GM21447 (cell line): ENCODE data around the gene NEB.
"Not testable (repeated sequence)": the region's sequence is repeated elsewhere in the genome, so short reads cannot be mapped to it uniquely, and the experiment has no call there.

Experiments used
- ATAC-seq: cut with Tn5 transposase; IDR thresholded peaks from one replicate; pipeline ENCODE4 v1.9.1; 2021; ENCODE audit not compliant: unreplicated experiment

Gene NEB

GRCh38 chr2:151562398-151562797 lies 171.9 kb downstream of the NEB start:
- no peak for ATAC-seq

DNA sequence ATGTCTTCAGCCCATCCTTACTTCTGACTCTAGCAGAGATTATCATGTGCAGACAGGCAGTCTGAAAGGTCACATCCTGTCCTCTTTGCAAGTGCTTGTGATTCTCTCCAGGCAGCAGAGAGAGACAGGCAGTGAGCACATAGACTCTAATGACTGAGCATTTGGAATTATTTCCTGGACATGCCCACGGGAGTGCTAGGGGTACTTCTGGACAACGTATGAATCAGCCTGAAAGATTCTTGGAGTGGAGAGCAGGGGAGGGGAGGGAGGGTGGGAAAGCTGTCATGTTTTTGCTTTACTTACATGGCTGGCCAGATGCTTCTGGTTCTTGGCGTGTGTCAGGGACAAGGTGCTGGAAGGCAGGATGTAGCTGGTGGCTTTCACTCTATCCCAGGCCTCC lies 174.0 kb downstream of the NEB start:
- ATAC-seq, result no peak

GRCh38 chr2:151559431-151559830 lies 174.8 kb downstream of the NEB start:
- ATAC-seq, result not testable (repeated sequence)

GRCh38 chr2:151557883-151558282 lies 176.4 kb downstream of the NEB start:
- not testable (repeated sequence) for ATAC-seq

DNA sequence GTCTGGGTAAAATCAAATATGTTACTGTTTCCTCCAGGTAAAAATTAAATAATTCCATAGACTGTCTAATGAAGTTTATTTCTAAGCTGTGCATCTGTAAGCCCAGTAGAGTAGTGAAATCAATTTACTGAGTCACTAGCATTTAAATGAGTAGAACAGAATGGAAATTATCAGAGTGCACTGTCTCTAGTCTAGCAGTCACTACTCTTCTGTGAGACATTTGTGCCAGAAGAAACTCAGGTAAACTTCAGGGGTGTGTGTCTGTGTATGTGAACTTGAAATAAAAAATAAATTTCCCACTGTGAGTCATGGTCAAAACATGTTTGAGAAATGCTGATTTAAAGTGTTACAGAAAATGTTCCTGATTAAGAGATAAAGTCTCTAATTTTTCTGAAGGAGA lies 178.2 kb downstream of the NEB start:
- no peak for ATAC-seq

- no peak for ATAC-seq
These were observed 182.0 kb downstream of the NEB start for GRCh38 chr2:151552287-151552686.

- ATAC-seq, result no peak
These were observed 182.7 kb downstream of the NEB start for GRCh38 chr2:151551556-151551955.

DNA sequence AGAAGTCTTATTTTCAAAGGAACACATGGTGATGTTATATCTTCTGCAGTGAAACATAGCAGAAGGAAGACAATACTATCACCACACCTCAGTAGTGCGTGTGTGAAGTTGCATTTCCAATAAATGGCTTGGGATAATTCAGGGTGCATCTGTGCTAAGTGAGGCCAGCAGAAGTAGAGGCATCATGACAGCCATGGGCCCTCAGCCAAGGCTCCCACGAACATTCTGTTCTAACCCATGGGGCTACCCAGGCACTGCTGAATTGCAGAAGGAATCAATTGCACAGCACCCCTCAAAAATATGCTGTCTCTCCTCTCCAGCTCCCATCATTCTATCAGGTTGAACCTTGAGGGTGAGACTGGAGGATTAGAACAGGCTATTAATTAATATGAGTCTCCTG lies 185.1 kb downstream of the NEB start:
- ATAC-seq, result no peak

GRCh38 chr2:151544449-151544848 lies 189.8 kb downstream of the NEB start:
- no peak for ATAC-seq

DNA sequence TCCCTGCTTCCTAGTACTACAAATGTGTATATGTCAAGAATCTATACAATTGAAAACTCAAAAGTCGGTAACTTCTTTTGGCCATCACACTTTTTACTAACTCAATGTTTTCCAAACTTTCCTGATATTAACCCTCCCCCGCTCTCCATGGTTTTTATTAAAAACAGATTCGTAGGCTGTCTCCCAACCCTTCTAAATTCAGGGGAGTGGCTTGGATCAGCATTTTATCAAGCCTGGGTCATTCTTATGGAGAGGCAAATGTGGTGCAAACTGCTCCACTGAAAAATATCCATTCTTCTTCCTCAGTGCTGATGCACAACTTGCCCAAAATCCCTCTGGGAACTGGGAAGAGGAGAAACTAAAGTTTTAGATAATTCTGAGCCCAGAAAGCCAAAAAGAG lies 190.4 kb downstream of the NEB start:
- no peak for ATAC-seq

GRCh38 chr2:151534001-151534400 lies 200.3 kb downstream of the NEB start:
- ATAC-seq, result no peak

DNA sequence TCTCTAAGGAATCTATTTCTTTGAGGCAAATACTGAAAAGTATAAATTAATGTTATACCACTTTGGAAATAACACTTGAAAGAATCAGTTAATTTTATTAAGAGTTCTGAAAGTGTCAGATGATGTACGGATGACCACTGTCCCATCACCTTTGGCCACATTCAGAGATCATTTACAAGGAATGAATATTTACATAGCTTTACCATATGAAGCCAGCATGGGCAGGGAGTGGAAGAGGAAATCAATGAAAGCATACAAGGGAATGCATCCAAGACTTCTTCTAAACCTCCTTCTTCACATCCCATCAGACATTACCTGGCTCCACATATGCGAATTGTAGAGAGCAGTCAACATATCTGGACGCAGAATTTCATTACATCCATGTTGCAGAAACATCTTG lies 201.1 kb downstream of the NEB start:
- no peak for ATAC-seq

DNA sequence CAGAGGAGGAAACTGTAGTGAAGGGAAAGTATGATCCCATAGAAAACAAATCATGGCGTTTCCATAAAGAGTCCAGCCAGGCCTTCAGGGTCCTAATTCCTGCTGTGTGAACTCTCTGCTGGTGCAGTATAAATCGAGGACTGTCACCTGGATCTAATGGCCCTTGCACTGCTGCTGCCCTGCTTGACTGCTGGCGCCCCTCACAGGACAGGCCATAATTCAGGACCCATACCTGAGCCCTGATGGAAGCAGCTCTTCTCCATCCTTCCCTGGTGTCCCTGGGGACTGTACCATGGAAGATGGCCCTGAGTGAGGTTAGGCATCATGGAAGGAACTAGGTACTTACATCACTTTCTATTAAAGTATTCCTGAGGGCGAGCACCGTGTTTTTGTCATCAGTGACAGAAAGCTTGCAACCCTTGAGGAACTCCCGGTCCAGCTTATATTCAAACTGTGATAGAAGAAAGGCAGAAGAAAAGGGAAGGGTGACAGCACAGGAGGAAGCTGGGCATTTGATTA lies 207.6 kb downstream of the NEB start:
- ATAC-seq, result no peak

DNA sequence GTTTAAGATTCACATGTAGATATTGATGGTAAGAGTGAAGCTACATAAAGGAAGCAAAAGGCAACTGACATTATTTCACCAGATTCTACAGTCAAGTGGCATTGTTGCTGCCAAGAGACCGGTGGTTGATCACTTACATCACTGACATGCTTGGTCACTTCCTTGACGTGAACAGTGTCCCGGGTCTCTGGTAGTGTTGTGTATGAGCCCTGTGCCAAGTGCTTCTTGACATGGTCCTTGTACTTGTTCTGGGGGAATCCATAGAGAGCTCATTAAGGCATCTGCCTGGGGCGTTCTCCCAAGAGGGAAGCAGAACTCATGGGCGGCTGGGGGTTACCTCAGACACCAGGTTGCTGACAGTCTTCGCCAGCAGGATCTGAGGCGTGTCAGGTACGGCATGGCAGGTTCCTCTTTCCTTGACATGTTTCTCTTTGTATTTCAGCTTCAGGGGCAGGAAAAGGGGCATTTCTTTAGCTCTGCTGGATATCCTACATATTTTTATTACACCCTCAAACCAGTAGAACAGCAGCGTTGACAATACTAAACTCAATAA lies 208.4 kb downstream of the NEB start:
- ATAC-seq, result no peak

- no peak for ATAC-seq
These were observed 210.4 kb downstream of the NEB start for GRCh38 chr2:151523850-151524249.

GRCh38 chr2:151522556-151522955 lies 211.7 kb downstream of the NEB start:
- no peak for ATAC-seq

GRCh38 chr2:151520976-151521375 lies 213.3 kb downstream of the NEB start:
- ATAC-seq, result no peak

DNA sequence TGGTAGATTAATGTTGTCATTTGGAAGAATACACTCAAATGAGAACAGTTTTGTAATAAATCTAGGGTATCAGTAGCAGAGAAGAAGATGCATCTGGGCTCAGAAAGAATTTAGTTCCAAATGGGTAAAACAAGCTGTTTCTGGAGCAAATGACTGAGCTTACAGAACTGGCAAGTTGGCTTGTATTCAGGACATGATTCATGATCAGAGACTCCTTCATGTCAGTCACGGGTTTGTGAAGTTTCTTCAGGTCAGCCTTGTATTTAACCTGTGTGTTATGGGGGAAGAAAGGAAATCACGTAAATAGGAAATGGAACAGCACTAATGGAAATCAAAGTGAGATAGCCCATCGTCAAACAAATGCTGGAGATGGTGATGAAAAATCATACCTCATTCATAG lies 215.5 kb downstream of the NEB start:
- no peak for ATAC-seq

DNA sequence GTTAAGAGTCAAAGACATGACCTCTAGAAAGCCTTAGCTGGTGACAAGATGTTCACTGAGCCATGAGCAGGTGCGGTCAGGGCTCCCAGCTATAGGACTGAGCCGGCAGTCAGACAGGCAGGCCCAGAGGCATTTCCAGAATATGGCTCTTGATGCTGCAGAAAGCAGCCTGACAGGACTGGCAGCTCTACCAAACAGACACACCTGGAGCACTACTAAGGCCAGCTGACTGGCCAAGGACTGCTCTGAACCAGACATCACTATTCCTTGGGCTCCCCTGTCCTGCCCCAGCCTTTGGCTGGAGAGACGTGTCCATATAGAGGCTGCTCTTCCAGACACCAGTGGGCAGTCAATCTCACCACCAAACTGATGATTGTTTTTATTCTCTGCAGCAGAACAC lies 225.8 kb downstream of the NEB start:
- ATAC-seq, result no peak

DNA sequence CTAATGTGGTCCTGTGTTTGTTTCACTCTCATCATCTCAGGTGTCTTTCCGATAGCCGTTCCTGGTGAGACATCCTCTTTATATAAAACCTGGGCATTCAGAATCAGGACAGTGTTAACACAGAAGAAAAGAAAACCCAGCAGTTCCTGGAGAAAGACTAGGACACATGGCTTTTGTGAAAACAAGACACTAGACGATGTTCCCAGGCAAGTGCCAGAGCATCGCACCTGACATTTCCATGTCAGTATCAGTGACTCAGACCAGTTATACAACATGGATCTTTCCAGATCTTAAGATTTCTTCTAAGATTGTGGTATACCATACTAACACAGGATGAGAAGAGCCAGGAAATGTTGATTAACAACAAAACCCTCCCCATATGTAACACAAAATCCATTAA lies 228.1 kb downstream of the NEB start:
- no peak for ATAC-seq

GRCh38 chr2:151498178-151498577 lies 236.1 kb downstream of the NEB start:
- ATAC-seq, result no peak

DNA sequence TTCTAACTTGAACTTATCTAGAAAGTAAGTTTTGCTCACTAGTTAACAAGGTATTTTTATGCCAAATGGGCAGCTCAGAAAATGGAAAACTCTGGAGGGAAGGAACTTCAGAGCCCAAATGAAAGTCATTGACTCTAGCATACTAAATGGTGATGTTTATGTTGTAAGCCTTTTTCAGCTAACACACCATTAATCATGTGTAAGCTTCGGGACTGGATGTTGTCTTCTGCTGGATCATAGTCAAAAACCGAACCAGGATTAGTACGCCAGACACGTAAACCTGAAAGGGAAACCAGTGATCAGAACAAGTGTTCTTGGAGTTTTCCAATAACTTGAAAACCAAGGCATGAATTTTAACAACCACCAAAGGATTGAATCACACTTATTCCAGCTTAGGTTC lies 242.8 kb downstream of the NEB start:
- no peak for ATAC-seq

DNA sequence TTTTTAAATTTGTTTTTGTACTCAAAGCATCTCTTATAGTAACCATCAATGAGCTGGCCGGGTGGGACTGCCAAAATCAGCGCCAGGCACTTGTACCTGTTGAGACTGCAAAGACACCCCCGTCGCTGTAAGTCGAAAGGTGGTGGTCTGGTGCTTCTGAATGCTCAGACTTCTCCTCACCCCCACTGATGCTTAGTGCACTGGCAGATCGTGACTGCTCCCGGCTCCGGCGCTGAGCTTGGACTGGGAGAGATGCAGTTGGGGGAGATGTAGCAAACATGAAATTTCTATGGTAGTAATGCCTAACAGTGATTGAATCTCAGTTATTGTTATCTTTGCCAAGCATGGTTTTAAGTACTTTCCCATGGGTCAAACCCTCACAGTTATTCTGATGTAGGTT lies 244.0 kb downstream of the NEB start:
- no peak for ATAC-seq

GRCh38 chr2:151486053-151486452 lies 248.2 kb downstream of the NEB start:
- no peak for ATAC-seq
